ENCODE results near the gene C1QL1.
A peak's percentile ranks its signal among the peaks of the same experiment; 100 is the strongest.

The C1QL1 gene

GRCh38 chr17:44942456-44942855, 25.6 kb downstream of the C1QL1 start:
- H3K36me3 ChIP-seq (ENCODE audit: control insufficient read depth, insufficient read depth, low read length): no peaks in the 10 kb centered on the region
- no peaks in the 10 kb centered on the region for H3K27me3 ChIP-seq (ENCODE audit: insufficient read depth, low read length, poor library complexity)
- H3K79me2 ChIP-seq (ENCODE audit: control insufficient read depth, insufficient read depth, low read length): peaks cover 40% of the 10 kb centered on the region
- no peak overlapping the region for H4K8ac ChIP-seq (ENCODE audit: low read depth, low read length)
- no peak overlapping the region for H3K27ac ChIP-seq (ENCODE audit: low read depth, low read length)
- no peak overlapping the region for H2BK5ac ChIP-seq (ENCODE audit: low read length)
- H2BK120ac ChIP-seq (ENCODE audit: low read depth, low read length): no peak overlapping the region
- H3K9ac ChIP-seq (ENCODE audit: low read length): no peak overlapping the region
- no CpG with 5 or more reads among the region's 4 CpGs for WGBS (ENCODE audit: extremely low coverage, insufficient coverage, low lambda C conversion rate)
- H4K5ac ChIP-seq (ENCODE audit: low read length): no peak overlapping the region
- no peak overlapping the region for H3K4me3 ChIP-seq (ENCODE audit: low read length)
- H3K56ac ChIP-seq (ENCODE audit: low read length): no peak overlapping the region
- H3K23ac ChIP-seq (ENCODE audit: low read length): no peak overlapping the region
- H3K79me1 ChIP-seq (ENCODE audit: low read length): peaks cover 13% of the 10 kb centered on the region
- DNase-seq: no peak
- no peak overlapping the region for H2BK15ac ChIP-seq (replicated peaks; ENCODE audit: low read depth)
- H3K18ac ChIP-seq (ENCODE audit: low read length): no peak overlapping the region
- no peak overlapping the region for H3K4me2 ChIP-seq (ENCODE audit: low read length)
- no peaks in the 10 kb centered on the region for H3K4me1 ChIP-seq (ENCODE audit: control insufficient read depth, low read depth, low read length)
- H3K4ac ChIP-seq (ENCODE audit: low read depth, low read length): no peak overlapping the region
- H2AK5ac ChIP-seq (ENCODE audit: low read length): no peak overlapping the region

DNA sequence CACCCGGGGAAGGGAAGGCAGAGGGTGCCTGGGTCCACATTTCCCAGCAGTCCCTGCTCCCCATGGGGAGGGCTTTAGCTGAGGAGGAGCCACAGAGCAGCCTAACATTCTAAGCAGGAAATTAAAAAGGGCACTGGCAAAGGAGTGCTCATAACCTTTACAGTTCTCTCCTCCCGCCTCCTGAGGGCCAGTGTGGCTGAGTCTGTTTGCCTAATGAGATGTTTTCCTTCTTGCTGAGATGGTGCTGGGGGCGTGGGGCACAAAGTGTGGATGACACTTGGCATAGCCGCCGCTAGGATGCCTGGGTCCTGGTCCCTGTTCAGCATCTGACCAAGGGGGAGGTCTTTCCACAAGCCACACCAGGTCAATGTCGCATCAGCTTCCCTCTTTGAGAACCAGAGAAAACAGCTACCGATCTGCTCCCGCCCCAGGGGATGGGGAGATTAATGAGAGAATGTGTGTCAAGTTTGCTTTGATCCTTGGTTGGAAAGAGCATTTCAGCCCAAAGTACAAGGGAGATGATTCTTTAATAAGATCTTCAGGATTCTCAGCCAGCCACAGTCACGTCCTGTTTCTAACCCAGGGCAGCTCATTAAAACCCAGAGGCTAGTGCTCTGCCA, 26.3 kb downstream of the C1QL1 start:
- DNase-seq: no peak
- Histone ChIP-seq H3K4me3 (ENCODE audit: low read length) (no peak overlapping the region), H3K9ac (ENCODE audit: low read length) (no peak overlapping the region), H3K23ac (ENCODE audit: low read length) (peak overlapping the region; percentile 57), H3K79me2 (ENCODE audit: control insufficient read depth, insufficient read depth, low read length) (peaks cover 35% of the 10 kb centered on the region), H3K79me1 (ENCODE audit: low read length) (peaks cover 11% of the 10 kb centered on the region), H3K27me3 (ENCODE audit: insufficient read depth, low read length, poor library complexity) (no peaks in the 10 kb centered on the region), H3K18ac (ENCODE audit: low read length) (no peak overlapping the region), H3K4me2 (ENCODE audit: low read length) (no peak overlapping the region), H2BK120ac (ENCODE audit: low read depth, low read length) (no peak overlapping the region), H2BK5ac (ENCODE audit: low read length) (no peak overlapping the region), H3K4ac (ENCODE audit: low read depth, low read length) (no peak overlapping the region), H3K4me1 (ENCODE audit: control insufficient read depth, low read depth, low read length) (no peaks in the 10 kb centered on the region), H2AK5ac (ENCODE audit: low read length) (no peak overlapping the region), H3K36me3 (ENCODE audit: control insufficient read depth, insufficient read depth, low read length) (no peaks in the 10 kb centered on the region), H4K5ac (ENCODE audit: low read length) (no peak overlapping the region), H3K56ac (ENCODE audit: low read length) (no peak overlapping the region), H4K8ac (ENCODE audit: low read depth, low read length) (no peak overlapping the region), H2BK15ac (replicated peaks; ENCODE audit: low read depth) (no peak overlapping the region), H3K27ac (ENCODE audit: low read depth, low read length) (no peak overlapping the region)
- no CpG with 5 or more reads among the region's 9 CpGs for WGBS (ENCODE audit: extremely low coverage, insufficient coverage, low lambda C conversion rate)

DNA sequence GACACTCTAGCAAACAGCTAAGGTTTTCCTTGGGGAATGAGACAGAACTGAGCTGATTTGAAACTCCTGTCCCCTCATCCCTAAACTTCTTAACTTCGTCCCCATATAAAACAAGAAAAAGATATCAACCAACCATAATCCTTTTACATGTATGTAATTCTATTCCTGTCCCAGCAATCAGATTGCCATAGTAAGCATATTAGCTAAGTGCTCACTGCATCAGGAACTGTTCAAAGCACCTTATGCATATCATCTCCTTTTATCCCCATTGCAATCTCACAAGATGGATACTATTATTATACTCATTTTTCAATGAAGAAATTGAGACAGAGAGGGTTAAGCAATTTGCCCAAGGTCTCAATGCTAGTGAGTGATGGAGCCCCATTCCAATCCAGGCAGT, 27.3 kb downstream of the C1QL1 start:
- Histone ChIP-seq H3K79me1 (ENCODE audit: low read length) (peaks cover 11% of the 10 kb centered on the region), H3K79me2 (ENCODE audit: control insufficient read depth, insufficient read depth, low read length) (peaks cover 27% of the 10 kb centered on the region), H4K5ac (ENCODE audit: low read length) (no peak overlapping the region), H2BK15ac (replicated peaks; ENCODE audit: low read depth) (no peak overlapping the region), H3K18ac (ENCODE audit: low read length) (no peak overlapping the region), H3K27me3 (ENCODE audit: insufficient read depth, low read length, poor library complexity) (no peaks in the 10 kb centered on the region), H3K56ac (ENCODE audit: low read length) (no peak overlapping the region), H2BK5ac (ENCODE audit: low read length) (no peak overlapping the region), H3K27ac (ENCODE audit: low read depth, low read length) (no peak overlapping the region), H3K23ac (ENCODE audit: low read length) (no peak overlapping the region), H3K4me1 (ENCODE audit: control insufficient read depth, low read depth, low read length) (no peaks in the 10 kb centered on the region), H3K4me2 (ENCODE audit: low read length) (no peak overlapping the region), H3K36me3 (ENCODE audit: control insufficient read depth, insufficient read depth, low read length) (peaks cover 2% of the 10 kb centered on the region), H4K8ac (ENCODE audit: low read depth, low read length) (no peak overlapping the region), H3K4ac (ENCODE audit: low read depth, low read length) (no peak overlapping the region), H2AK5ac (ENCODE audit: low read length) (no peak overlapping the region), H3K9ac (ENCODE audit: low read length) (no peak overlapping the region), H3K4me3 (ENCODE audit: low read length) (no peak overlapping the region), H2BK120ac (ENCODE audit: low read depth, low read length) (no peak overlapping the region)
- 100% methylated on average over 1 of the region's 1 CpG for WGBS (ENCODE audit: extremely low coverage, insufficient coverage, low lambda C conversion rate)
- DNase-seq: no peak

DNA sequence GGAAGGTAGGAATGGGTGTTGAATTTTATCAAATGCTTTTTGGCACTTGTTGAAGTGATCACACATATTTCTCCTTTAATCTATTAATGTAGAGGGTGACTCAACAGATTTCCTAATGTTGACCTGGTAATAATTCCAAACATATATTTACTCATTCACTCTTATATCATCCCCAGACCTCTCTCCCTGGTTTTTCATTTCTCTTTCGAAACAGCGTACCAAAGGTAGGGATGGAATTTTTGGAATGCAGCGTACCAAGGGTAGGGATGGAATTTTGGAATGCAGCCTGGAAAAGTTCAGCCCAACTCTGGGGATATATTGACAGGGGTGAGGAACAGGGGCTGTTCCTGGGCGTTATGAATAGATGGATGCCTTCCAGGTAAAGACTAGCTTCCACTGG, 27.8 kb downstream of the C1QL1 start:
- Histone ChIP-seq H3K36me3 (ENCODE audit: control insufficient read depth, insufficient read depth, low read length) (peaks cover 4% of the 10 kb centered on the region), H3K79me1 (ENCODE audit: low read length) (peaks cover 11% of the 10 kb centered on the region), H3K9ac (ENCODE audit: low read length) (no peak overlapping the region), H3K56ac (ENCODE audit: low read length) (no peak overlapping the region), H2BK5ac (ENCODE audit: low read length) (no peak overlapping the region), H3K4ac (ENCODE audit: low read depth, low read length) (no peak overlapping the region), H3K18ac (ENCODE audit: low read length) (no peak overlapping the region), H3K23ac (ENCODE audit: low read length) (no peak overlapping the region), H3K79me2 (ENCODE audit: control insufficient read depth, insufficient read depth, low read length) (peaks cover 23% of the 10 kb centered on the region), H2BK15ac (replicated peaks; ENCODE audit: low read depth) (no peak overlapping the region), H3K27ac (ENCODE audit: low read depth, low read length) (no peak overlapping the region), H4K8ac (ENCODE audit: low read depth, low read length) (no peak overlapping the region), H4K5ac (ENCODE audit: low read length) (no peak overlapping the region), H3K27me3 (ENCODE audit: insufficient read depth, low read length, poor library complexity) (no peaks in the 10 kb centered on the region), H2BK120ac (ENCODE audit: low read depth, low read length) (no peak overlapping the region), H3K4me2 (ENCODE audit: low read length) (no peak overlapping the region), H3K4me3 (ENCODE audit: low read length) (no peak overlapping the region), H3K4me1 (ENCODE audit: control insufficient read depth, low read depth, low read length) (no peaks in the 10 kb centered on the region), H2AK5ac (ENCODE audit: low read length) (no peak overlapping the region)
- WGBS (ENCODE audit: extremely low coverage, insufficient coverage, low lambda C conversion rate): no CpG with 5 or more reads among the region's 4 CpGs
- peak; percentile 56 for DNase-seq

- Histone ChIP-seq H3K79me1 (ENCODE audit: low read length) (no peaks in the 10 kb centered on the region), H3K36me3 (ENCODE audit: control insufficient read depth, insufficient read depth, low read length) (peaks cover 17% of the 10 kb centered on the region), H3K4me2 (ENCODE audit: low read length) (no peak overlapping the region), H3K4me1 (ENCODE audit: control insufficient read depth, low read depth, low read length) (peaks cover 5% of the 10 kb centered on the region), H4K5ac (ENCODE audit: low read length) (no peak overlapping the region), H3K4ac (ENCODE audit: low read depth, low read length) (no peak overlapping the region), H3K18ac (ENCODE audit: low read length) (no peak overlapping the region), H2BK120ac (ENCODE audit: low read depth, low read length) (no peak overlapping the region), H3K27ac (ENCODE audit: low read depth, low read length) (no peak overlapping the region), H4K8ac (ENCODE audit: low read depth, low read length) (no peak overlapping the region), H3K23ac (ENCODE audit: low read length) (no peak overlapping the region), H3K9ac (ENCODE audit: low read length) (no peak overlapping the region), H2AK5ac (ENCODE audit: low read length) (no peak overlapping the region), H3K56ac (ENCODE audit: low read length) (no peak overlapping the region), H2BK15ac (replicated peaks; ENCODE audit: low read depth) (no peak overlapping the region), H2BK5ac (ENCODE audit: low read length) (no peak overlapping the region), H3K27me3 (ENCODE audit: insufficient read depth, low read length, poor library complexity) (no peaks in the 10 kb centered on the region), H3K4me3 (ENCODE audit: low read length) (no peak overlapping the region), H3K79me2 (ENCODE audit: control insufficient read depth, insufficient read depth, low read length) (peaks cover 2% of the 10 kb centered on the region)
- WGBS (ENCODE audit: extremely low coverage, insufficient coverage, low lambda C conversion rate): no CpG with 5 or more reads among the region's 9 CpGs
- DNase-seq: no peak
These were observed 33.0 kb downstream of the C1QL1 start for GRCh38 chr17:44935116-44935515.

GRCh38 chr17:44934745-44935105, 33.4 kb downstream of the C1QL1 start:
- H3K36me3 ChIP-seq (ENCODE audit: control insufficient read depth, insufficient read depth, low read length): peaks cover 17% of the 10 kb centered on the region

More at GRCh38 chr17:44934745-44935105, 33.4 kb downstream of the C1QL1 start:
- no peaks in the 10 kb centered on the region for H3K79me1 ChIP-seq (ENCODE audit: low read length)
- no peak overlapping the region for H4K8ac ChIP-seq (ENCODE audit: low read depth, low read length)
- no peak overlapping the region for H3K4me3 ChIP-seq (ENCODE audit: low read length)
- no peak overlapping the region for H3K4me2 ChIP-seq (ENCODE audit: low read length)
- no peak for DNase-seq
- H3K79me2 ChIP-seq (ENCODE audit: control insufficient read depth, insufficient read depth, low read length): no peaks in the 10 kb centered on the region
- no peak overlapping the region for H3K18ac ChIP-seq (ENCODE audit: low read length)
- no peak overlapping the region for H2BK120ac ChIP-seq (ENCODE audit: low read depth, low read length)
- H2BK5ac ChIP-seq (ENCODE audit: low read length): no peak overlapping the region
- no peak overlapping the region for H2AK5ac ChIP-seq (ENCODE audit: low read length)
- no peak overlapping the region for H2BK15ac ChIP-seq (replicated peaks; ENCODE audit: low read depth)
- no peak overlapping the region for H3K9ac ChIP-seq (ENCODE audit: low read length)
- no peak overlapping the region for H3K56ac ChIP-seq (ENCODE audit: low read length)
- no peak overlapping the region for H4K5ac ChIP-seq (ENCODE audit: low read length)
- whole genome bisulfite sequencing (ENCODE audit: extremely low coverage, insufficient coverage, low lambda C conversion rate): no CpG with 5 or more reads among the region's 10 CpGs
- H3K4ac ChIP-seq (ENCODE audit: low read depth, low read length): no peak overlapping the region
- H3K4me1 ChIP-seq (ENCODE audit: control insufficient read depth, low read depth, low read length): peaks cover 5% of the 10 kb centered on the region
- H3K27ac ChIP-seq (ENCODE audit: low read depth, low read length): no peak overlapping the region
- no peak overlapping the region for H3K23ac ChIP-seq (ENCODE audit: low read length)
- no peaks in the 10 kb centered on the region for H3K27me3 ChIP-seq (ENCODE audit: insufficient read depth, low read length, poor library complexity)

All from mesendoderm (in vitro differentiated cells).